Fibroblast of skin of right quadriceps (primary cell): ENCODE data around the gene PABPC4L.
"Not testable (repeated sequence)": the region's sequence is repeated elsewhere in the genome, so short reads cannot be mapped to it uniquely, and the experiment has no call there.

ENCODE experiments used
- DNase-seq: peaks from one replicate; pipeline ENCODE4 v3.0.0-alpha.2; 2013

PABPC4L gene

GRCh38 chr4:134201216-134202161, at the start of gene PABPC4L:
TSS of gene PABPC4L (minus strand) at chr4:134201789. CDS start at chr4:134201019, 770 bp downstream.
- DNase-seq, result peak; percentile 69

- DNase-seq, result no peak
Observed at GRCh38 chr4:134251322-134251721, 49.7 kb upstream of the PABPC4L start.

- no peak for DNase-seq
Observed at GRCh38 chr4:134243742-134244713, 42.4 kb upstream of the PABPC4L start.

GRCh38 chr4:134219043-134219442, 17.5 kb upstream of the PABPC4L start:
- no peak for DNase-seq

GRCh38 chr4:134216411-134216810, 14.8 kb upstream of the PABPC4L start:
- DNase-seq, result peak; percentile 78

- DNase-seq, result no peak
Observed at GRCh38 chr4:134215620-134216344, 14.2 kb upstream of the PABPC4L start.

GRCh38 chr4:134207955-134208354, 6.4 kb upstream of the PABPC4L start:
- DNase-seq, result not testable (repeated sequence)

GRCh38 chr4:134202166-134202956, 772 bp upstream of the PABPC4L start:
- no peak for DNase-seq

- no peak for DNase-seq
Observed at GRCh38 chr4:134200811-134201215, 776 bp downstream of the PABPC4L start.

- no peak for DNase-seq
Observed at GRCh38 chr4:134189949-134190348, 11.6 kb downstream of the PABPC4L start.

GRCh38 chr4:134189480-134189879, 12.1 kb downstream of the PABPC4L start:
- no peak for DNase-seq

- DNase-seq, result peak; percentile 7
Observed at GRCh38 chr4:134178706-134179105, 22.9 kb downstream of the PABPC4L start.

GRCh38 chr4:134174271-134174670, 27.3 kb downstream of the PABPC4L start:
- DNase-seq, result no peak

GRCh38 chr4:134160211-134160610, 41.4 kb downstream of the PABPC4L start:
- DNase-seq, result no peak

- no peak for DNase-seq
Observed at GRCh38 chr4:134154097-134154496, 47.5 kb downstream of the PABPC4L start.

- DNase-seq, result no peak
Observed at GRCh38 chr4:134147941-134148340, 53.6 kb downstream of the PABPC4L start.
